CD8-positive, alpha-beta memory T cell (primary cell): ENCODE data around the gene CACNA1C. TPM values are rescaled to one million over a fixed set of nuclear protein-coding genes. Genes with fewer than 3 reads are reported as not detected.

Experiments used
- CTCF ChIA-PET: fragments of 350-600 bp; sonication (Branson Sonifier 250); formaldehyde crosslinking; loops from one replicate; lab custom pipeline; 2021; ENCODE audit warnings: antibody characterized with exemption; lab: Charles Lee
- POLR2A ChIA-PET: fragments of 350-600 bp; sonication (Branson Sonifier 250); formaldehyde crosslinking; loops from one replicate; lab custom pipeline; 2021; ENCODE audit warnings: antibody characterized with exemption; lab: Charles Lee
- DNase-seq, 5 donors: peaks; one replicate each; pipeline versions ENCODE4 v3.0.0 to v3.0.0-alpha.2; 2020 to 2022; ENCODE audit warnings: mixed read lengths in 1 of 5
- H3K27ac ChIP-seq: one replicate; pipeline ENCODE4 v1.7.0; 2013; ENCODE audit warnings: low read depth, mild to moderate bottlenecking, low read length, moderate library complexity
- H3K27me3 ChIP-seq: 2 replicates; pipeline ENCODE4 v1.7.0; 2013; ENCODE audit warnings: low read length, mild to moderate bottlenecking; ENCODE audit not compliant: insufficient read depth, poor library complexity, severe bottlenecking
- H3K36me3 ChIP-seq: 2 replicates; pipeline ENCODE4 v1.7.0; 2013; ENCODE audit warnings: mild to moderate bottlenecking, low read length, moderate library complexity; ENCODE audit not compliant: insufficient read depth
- H3K4me1 ChIP-seq: 2 replicates; pipeline ENCODE4 v1.7.0; 2013; ENCODE audit warnings: mild to moderate bottlenecking, low read length, moderate library complexity; ENCODE audit not compliant: insufficient read depth
- H3K4me3 ChIP-seq: 2 replicates; pipeline ENCODE4 v1.7.0; 2013; ENCODE audit warnings: mild to moderate bottlenecking, low read length
- H3K9me3 ChIP-seq: 2 replicates; pipeline ENCODE4 v1.7.0; 2013; ENCODE audit warnings: mild to moderate bottlenecking, low read length
- H3K27ac Mint-ChIP-seq, 8 donors: one replicate each; pipeline ENCODE4 v1.8.0; 2020 to 2021; ENCODE audit warnings: mixed read lengths in 8 of 8, mild to moderate bottlenecking in 6 of 8, inconsistent platforms in 3 of 8, moderate library complexity in 3 of 8
- H3K27me3 Mint-ChIP-seq, 2 donors: one replicate each; pipeline ENCODE4 v1.8.0; 2020 to 2021; ENCODE audit warnings: mixed read lengths in 2 of 2, mild to moderate bottlenecking in 1 of 2, moderate library complexity in 1 of 2
- H3K36me3 Mint-ChIP-seq, 3 donors: one replicate each; pipeline ENCODE4 v1.8.0; 2020 to 2021; ENCODE audit warnings: mixed read lengths in 3 of 3, inconsistent platforms in 1 of 3, mild to moderate bottlenecking in 1 of 3
- H3K4me1 Mint-ChIP-seq, 3 donors: one replicate each; pipeline ENCODE4 v1.8.0; 2020 to 2021; ENCODE audit warnings: mixed read lengths in 3 of 3, inconsistent platforms in 1 of 3, mild to moderate bottlenecking in 1 of 3
- H3K4me3 Mint-ChIP-seq, 7 donors: one replicate each; pipeline ENCODE4 v1.8.0; 2020 to 2021; ENCODE audit warnings: mixed read lengths in 7 of 7, mild to moderate bottlenecking in 6 of 7, moderate library complexity in 4 of 7, inconsistent platforms in 2 of 7
- H3K9me3 Mint-ChIP-seq, 5 donors: one replicate each; pipeline ENCODE4 v1.8.0; 2020 to 2022; ENCODE audit warnings: mixed read lengths in 5 of 5, mild to moderate bottlenecking in 3 of 5, moderate library complexity in 2 of 5, inconsistent platforms in 1 of 5
- polyA plus RNA-seq: library from polyadenylated mRNA; unstranded; fragments of 300-500 nt; fragmentation: Illumina TruSeq; gene quantifications from one replicate; pipeline ENCODE4 v1.2.3, GENCODE V29; 2021
- total RNA-seq, 2 experiments: library from RNA; stranded (reverse); gene quantifications; one replicate each; pipeline ENCODE4 v1.2.3, GENCODE V29; 2021

Gene CACNA1C
- total and polyA plus RNA-seq, 3 experiments from 2014 or later: 0.04 to 0.10 (median 0.04) TPM

DNA sequence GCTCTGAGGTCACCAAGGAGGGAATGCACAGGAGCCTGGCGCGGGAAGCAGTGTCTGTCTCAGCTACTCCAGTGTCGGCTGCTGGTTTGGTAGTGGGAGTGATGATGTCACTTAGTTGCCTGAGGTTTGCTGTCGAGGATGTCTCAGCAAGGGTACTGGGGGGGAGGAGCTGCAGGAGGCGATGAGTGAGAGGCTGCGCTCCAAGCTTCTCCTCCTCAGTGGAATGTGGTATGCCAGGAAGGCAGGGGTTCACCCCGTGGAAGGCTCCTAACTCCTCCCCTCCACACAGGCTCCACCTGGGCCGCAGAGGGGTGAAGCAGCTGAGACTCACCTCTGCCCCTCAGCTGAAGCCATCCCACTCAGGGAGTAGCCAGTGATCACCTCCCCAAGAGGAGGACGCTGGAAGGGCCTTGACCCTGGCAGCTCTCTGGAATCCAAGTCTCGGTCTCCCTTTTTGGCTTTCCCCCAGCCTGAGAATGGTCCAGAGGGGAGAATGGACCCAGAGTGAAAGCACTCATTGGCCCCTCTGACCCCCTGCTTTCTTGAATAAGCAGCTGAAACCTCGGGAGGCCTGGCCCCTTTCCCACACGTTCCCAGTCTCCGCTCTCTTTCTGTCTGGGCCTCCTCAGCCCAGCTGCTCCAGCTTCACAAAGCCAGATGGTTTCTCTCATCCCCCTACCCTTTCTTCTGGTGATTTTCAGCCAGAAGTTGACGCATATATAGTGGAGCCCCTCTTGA is 563.0 kb downstream of the CACNA1C start:
- Mint-ChIP-seq H3K4me3 (no peak overlapping the region), H3K27ac (peak overlapping the region in 2 of 8 donors; percentile 3 to 66), H3K4me1 (no peaks in the 10 kb centered on the region), H3K36me3 (no peaks in the 10 kb centered on the region), H3K9me3 (no peaks in the 10 kb centered on the region), H3K27me3 (peaks cover 7 to 32% of the 10 kb centered on the region in 2 donors)
- Histone ChIP-seq H3K4me3 (no peak overlapping the region), H3K9me3 (no peaks in the 10 kb centered on the region), H3K27ac (no peak overlapping the region), H3K27me3 (no peaks in the 10 kb centered on the region), H3K4me1 (no peaks in the 10 kb centered on the region), H3K36me3 (no peaks in the 10 kb centered on the region)
- ChIA-PET POLR2A (no interaction called here), CTCF (no interaction called here)
- no peak for DNase-seq

DNA sequence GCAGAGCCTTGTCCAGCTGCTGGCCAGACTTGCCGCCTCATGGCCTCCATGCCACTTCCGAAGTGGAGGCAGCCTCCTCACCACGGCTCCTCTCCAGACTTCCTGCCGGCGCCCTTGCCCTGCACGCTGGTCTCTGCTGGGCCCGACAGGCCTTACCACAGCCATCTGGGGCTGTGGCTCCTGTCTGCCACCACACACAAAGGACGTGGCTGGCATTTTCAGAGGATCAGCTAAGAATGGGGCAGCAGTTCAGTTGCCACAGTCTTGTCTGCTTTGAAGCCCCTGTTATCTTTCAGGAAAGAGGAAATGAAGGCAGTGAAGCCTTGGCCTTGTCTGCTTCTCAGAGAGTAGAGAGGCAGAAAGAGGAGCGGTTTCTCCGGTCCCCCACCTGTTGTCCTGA is 564.0 kb downstream of the CACNA1C start:
- Histone ChIP-seq H3K36me3 (no peaks in the 10 kb centered on the region), H3K27me3 (no peaks in the 10 kb centered on the region), H3K4me3 (no peak overlapping the region), H3K4me1 (no peaks in the 10 kb centered on the region), H3K9me3 (no peaks in the 10 kb centered on the region), H3K27ac (no peak overlapping the region)
- H3K9me3 Mint-ChIP-seq: no peaks in the 10 kb centered on the region
- no peaks in the 10 kb centered on the region for H3K36me3 Mint-ChIP-seq
- no peaks in the 10 kb centered on the region for H3K4me1 Mint-ChIP-seq
- no peak overlapping the region for H3K27ac Mint-ChIP-seq
- no peak for DNase-seq
- ChIA-PET CTCF (no interaction called here), POLR2A (no interaction called here)
- H3K4me3 Mint-ChIP-seq: no peak overlapping the region
- peaks cover 9 to 36% of the 10 kb centered on the region in 2 donors for H3K27me3 Mint-ChIP-seq

DNA sequence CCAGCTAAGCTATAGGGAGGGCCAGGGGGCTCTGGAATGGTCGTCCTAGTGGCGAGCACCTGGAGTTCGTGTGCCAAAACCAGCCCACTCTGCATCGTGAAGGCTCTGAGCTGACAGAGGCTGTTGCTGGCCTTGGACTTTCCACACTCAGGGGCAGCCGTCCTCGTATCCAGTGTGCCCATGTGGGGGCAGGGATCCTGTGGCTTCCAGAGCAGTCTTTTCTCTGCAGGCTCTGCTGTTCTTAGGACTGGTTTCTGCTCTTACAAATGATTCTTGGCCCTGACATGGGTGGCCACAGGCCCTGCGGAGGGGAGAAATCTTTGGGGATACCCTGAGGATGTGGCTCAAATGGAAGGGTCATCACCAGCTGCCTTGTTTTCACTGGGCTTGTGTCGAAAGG is 564.6 kb downstream of the CACNA1C start:
- Histone ChIP-seq H3K9me3 (no peaks in the 10 kb centered on the region), H3K36me3 (no peaks in the 10 kb centered on the region), H3K27me3 (no peaks in the 10 kb centered on the region), H3K4me3 (no peak overlapping the region), H3K4me1 (no peaks in the 10 kb centered on the region), H3K27ac (no peak overlapping the region)
- H3K4me3 Mint-ChIP-seq: no peak overlapping the region
- H3K36me3 Mint-ChIP-seq: no peaks in the 10 kb centered on the region
- H3K9me3 Mint-ChIP-seq: no peaks in the 10 kb centered on the region
- H3K4me1 Mint-ChIP-seq: no peaks in the 10 kb centered on the region
- POLR2A ChIA-PET: no interaction called here
- no peak for DNase-seq
- CTCF ChIA-PET: no interaction called here
- H3K27me3 Mint-ChIP-seq: peaks cover 7 to 37% of the 10 kb centered on the region in 2 donors
- no peak overlapping the region for H3K27ac Mint-ChIP-seq

GRCh38 chr12:2618291-2618995 is 565.7 kb downstream of the CACNA1C start:
- Histone ChIP-seq H3K27ac (no peak overlapping the region), H3K9me3 (no peaks in the 10 kb centered on the region), H3K27me3 (no peaks in the 10 kb centered on the region), H3K4me1 (no peaks in the 10 kb centered on the region), H3K36me3 (no peaks in the 10 kb centered on the region), H3K4me3 (no peak overlapping the region)
- Mint-ChIP-seq H3K27ac (no peak overlapping the region), H3K36me3 (no peaks in the 10 kb centered on the region), H3K9me3 (no peaks in the 10 kb centered on the region), H3K27me3 (peaks cover 7 to 42% of the 10 kb centered on the region in 2 donors), H3K4me3 (no peak overlapping the region), H3K4me1 (no peaks in the 10 kb centered on the region)
- DNase-seq: no peak
- ChIA-PET POLR2A (no interaction called here), CTCF (no interaction called here)

DNA sequence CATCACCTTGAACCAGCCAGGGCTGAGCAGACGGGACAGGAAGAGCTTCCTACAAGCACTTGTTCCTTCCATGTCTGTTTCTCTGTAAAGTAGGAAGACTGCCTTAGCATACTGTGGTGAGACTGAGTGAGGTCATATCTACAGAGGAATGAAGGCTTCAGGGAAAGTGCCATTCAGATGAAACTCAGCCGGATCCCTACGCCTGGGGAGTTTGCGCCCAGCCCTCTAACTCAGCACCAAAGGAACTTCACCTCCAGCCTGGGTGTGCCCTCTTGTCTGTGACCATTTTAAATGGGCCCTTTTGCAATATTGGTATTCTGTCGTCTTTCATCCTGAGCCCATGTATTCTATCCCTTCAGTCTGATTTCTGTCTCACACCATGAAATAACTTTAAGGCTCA is 566.3 kb downstream of the CACNA1C start:
- no peak overlapping the region for H3K4me3 ChIP-seq
- H3K9me3 Mint-ChIP-seq: no peaks in the 10 kb centered on the region
- no peaks in the 10 kb centered on the region for H3K27me3 ChIP-seq
- no peak overlapping the region for H3K27ac Mint-ChIP-seq
- no peaks in the 10 kb centered on the region for H3K36me3 ChIP-seq
- no peak for DNase-seq
- CTCF ChIA-PET: no interaction called here
- POLR2A ChIA-PET: no interaction called here
- no peaks in the 10 kb centered on the region for H3K9me3 ChIP-seq
- no peak overlapping the region for H3K4me3 Mint-ChIP-seq
- peaks cover 7 to 40% of the 10 kb centered on the region in 2 donors for H3K27me3 Mint-ChIP-seq
- no peak overlapping the region for H3K27ac ChIP-seq
- H3K4me1 Mint-ChIP-seq: no peaks in the 10 kb centered on the region
- H3K36me3 Mint-ChIP-seq: no peaks in the 10 kb centered on the region
- H3K4me1 ChIP-seq: no peaks in the 10 kb centered on the region

- DNase-seq: no peak
- POLR2A ChIA-PET: no interaction called here
- no peaks in the 10 kb centered on the region for H3K27me3 ChIP-seq
- H3K27ac ChIP-seq: no peak overlapping the region
- no peaks in the 10 kb centered on the region for H3K4me1 ChIP-seq
- no peaks in the 10 kb centered on the region for H3K9me3 ChIP-seq
- H3K27me3 Mint-ChIP-seq: peaks cover 6 to 46% of the 10 kb centered on the region in 2 donors
- H3K36me3 Mint-ChIP-seq: no peaks in the 10 kb centered on the region
- no peak overlapping the region for H3K4me3 ChIP-seq
- no peaks in the 10 kb centered on the region for H3K36me3 ChIP-seq
- CTCF ChIA-PET: no interaction called here
- no peaks in the 10 kb centered on the region for H3K9me3 Mint-ChIP-seq
- H3K4me1 Mint-ChIP-seq: no peaks in the 10 kb centered on the region
- H3K4me3 Mint-ChIP-seq: no peak overlapping the region
- H3K27ac Mint-ChIP-seq: no peak overlapping the region
Measured at GRCh38 chr12:2622460-2622859, 569.7 kb downstream of the CACNA1C start.

DNA sequence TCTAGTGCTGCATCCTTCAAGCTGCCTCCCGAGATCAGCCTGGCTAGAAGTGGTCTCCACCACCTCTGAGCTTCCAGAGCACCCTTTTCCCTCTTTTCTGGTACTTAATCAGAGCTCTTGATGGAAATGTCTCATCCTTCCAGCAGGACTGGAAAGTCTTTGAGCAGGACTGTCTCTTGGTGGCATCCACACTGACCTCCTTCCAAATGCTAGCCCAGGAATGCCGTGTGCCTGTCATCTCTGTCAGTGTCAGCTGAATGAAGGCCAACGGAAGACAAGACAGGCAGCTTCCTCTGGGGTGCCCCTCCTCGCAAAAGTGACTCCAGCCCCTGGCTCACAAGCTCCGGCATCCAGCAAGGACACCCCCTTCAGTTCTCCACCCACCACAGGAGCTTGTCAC is 570.7 kb downstream of the CACNA1C start:
- H3K4me3 Mint-ChIP-seq: no peak overlapping the region
- Histone ChIP-seq H3K27ac (no peak overlapping the region), H3K27me3 (no peaks in the 10 kb centered on the region), H3K4me1 (no peaks in the 10 kb centered on the region), H3K4me3 (no peak overlapping the region), H3K9me3 (no peaks in the 10 kb centered on the region), H3K36me3 (no peaks in the 10 kb centered on the region)
- H3K9me3 Mint-ChIP-seq: no peaks in the 10 kb centered on the region
- ChIA-PET POLR2A (no interaction called here), CTCF (no interaction called here)
- H3K27me3 Mint-ChIP-seq: peaks cover 9 to 52% of the 10 kb centered on the region in 2 donors
- H3K27ac Mint-ChIP-seq: no peak overlapping the region
- no peaks in the 10 kb centered on the region for H3K4me1 Mint-ChIP-seq
- no peak for DNase-seq
- H3K36me3 Mint-ChIP-seq: no peaks in the 10 kb centered on the region

GRCh38 chr12:2624543-2625288 is 571.9 kb downstream of the CACNA1C start:
- H3K4me3 Mint-ChIP-seq: no peak overlapping the region
- H3K4me3 ChIP-seq: no peak overlapping the region
- CTCF ChIA-PET: no interaction called here
- no peaks in the 10 kb centered on the region for H3K36me3 Mint-ChIP-seq
- DNase-seq: no peak
- no peaks in the 10 kb centered on the region for H3K9me3 Mint-ChIP-seq
- no peaks in the 10 kb centered on the region for H3K9me3 ChIP-seq
- H3K27me3 ChIP-seq: no peaks in the 10 kb centered on the region
- no peak overlapping the region for H3K27ac ChIP-seq
- no peak overlapping the region for H3K27ac Mint-ChIP-seq
- H3K27me3 Mint-ChIP-seq: peaks cover 14 to 64% of the 10 kb centered on the region in 2 donors
- POLR2A ChIA-PET: no interaction called here
- no peaks in the 10 kb centered on the region for H3K4me1 Mint-ChIP-seq
- no peaks in the 10 kb centered on the region for H3K4me1 ChIP-seq
- H3K36me3 ChIP-seq: no peaks in the 10 kb centered on the region
